ENCODE data around the gene TGIF1.

The TGIF1 gene

GRCh38 chr18:3402982-3403451 is 47.0 kb upstream of the TGIF1 start:
- H3K27me3 ChIP-seq (ENCODE audit: insufficient read depth, low read length, poor library complexity, severe bottlenecking), result no peaks in the 10 kb centered on the region
- no peaks in the 10 kb centered on the region for H3K9me3 ChIP-seq (ENCODE audit: insufficient read depth, low read depth, low read length)
- no peaks in the 10 kb centered on the region for H3K4me1 ChIP-seq (ENCODE audit: insufficient read depth, low read length, poor library complexity, severe bottlenecking)
- no peak overlapping the region for H3K9ac ChIP-seq (ENCODE audit: low read depth, low read length, poor library complexity, severe bottlenecking)
- no peaks in the 10 kb centered on the region for H3K9me2 ChIP-seq (replicated peaks; ENCODE audit: low read depth, low read length)
- no peak for TF ChIP-seq EZH2phosphoT487 (IDR thresholded peaks at IDR 0.05; ENCODE audit: borderline replicate concordance)
- no peak for TF ChIP-seq CTCF (conservative IDR thresholded peaks at IDR 0.05; ENCODE audit: low read length)
- H3K36me3 ChIP-seq (ENCODE audit: insufficient read depth, low read length), result no peaks in the 10 kb centered on the region
- H3K79me2 ChIP-seq (ENCODE audit: insufficient read depth, low read length), result no peaks in the 10 kb centered on the region
- no peaks in the 10 kb centered on the region for H3F3A ChIP-seq (ENCODE audit: low read depth)
- no peak overlapping the region for H3K4me3 ChIP-seq (ENCODE audit: low read length, poor library complexity, severe bottlenecking)
- no peaks in the 10 kb centered on the region for H4K20me1 ChIP-seq (ENCODE audit: insufficient read depth, low read length, poor library complexity, severe bottlenecking)
- no peak overlapping the region for H2AFZ ChIP-seq (ENCODE audit: low read length)
- H3K4me2 ChIP-seq (ENCODE audit: low read depth, low read length, poor library complexity, severe bottlenecking), result no peak overlapping the region

- Histone ChIP-seq H3K36me3 (ENCODE audit: insufficient read depth, low read length) (no peaks in the 10 kb centered on the region), H3K9me3 (ENCODE audit: insufficient read depth, low read depth, low read length) (no peaks in the 10 kb centered on the region), H3K9ac (ENCODE audit: low read depth, low read length, poor library complexity, severe bottlenecking) (no peak overlapping the region), H3K9me2 (replicated peaks; ENCODE audit: low read depth, low read length) (no peaks in the 10 kb centered on the region), H3K4me1 (ENCODE audit: insufficient read depth, low read length, poor library complexity, severe bottlenecking) (no peaks in the 10 kb centered on the region), H4K20me1 (ENCODE audit: insufficient read depth, low read length, poor library complexity, severe bottlenecking) (no peaks in the 10 kb centered on the region), H2AFZ (ENCODE audit: low read length) (no peak overlapping the region), H3K4me2 (ENCODE audit: low read depth, low read length, poor library complexity, severe bottlenecking) (no peak overlapping the region), H3K79me2 (ENCODE audit: insufficient read depth, low read length) (no peaks in the 10 kb centered on the region), H3K4me3 (ENCODE audit: low read length, poor library complexity, severe bottlenecking) (no peak overlapping the region), H3K27me3 (ENCODE audit: insufficient read depth, low read length, poor library complexity, severe bottlenecking) (no peaks in the 10 kb centered on the region), H3F3A (ENCODE audit: low read depth) (no peaks in the 10 kb centered on the region)
- TF ChIP-seq EZH2phosphoT487 (IDR thresholded peaks at IDR 0.05; ENCODE audit: borderline replicate concordance), result no peak
- TF ChIP-seq CTCF (conservative IDR thresholded peaks at IDR 0.05; ENCODE audit: low read length), result no peak
These were observed 44.3 kb upstream of the TGIF1 start for GRCh38 chr18:3405713-3406112.

- Histone ChIP-seq H3K9me3 (ENCODE audit: insufficient read depth, low read depth, low read length) (no peaks in the 10 kb centered on the region), H3K79me2 (ENCODE audit: insufficient read depth, low read length) (no peaks in the 10 kb centered on the region), H3K4me2 (ENCODE audit: low read depth, low read length, poor library complexity, severe bottlenecking) (no peak overlapping the region), H3F3A (ENCODE audit: low read depth) (no peaks in the 10 kb centered on the region), H2AFZ (ENCODE audit: low read length) (no peak overlapping the region), H3K4me3 (ENCODE audit: low read length, poor library complexity, severe bottlenecking) (no peak overlapping the region), H3K36me3 (ENCODE audit: insufficient read depth, low read length) (no peaks in the 10 kb centered on the region), H3K27me3 (ENCODE audit: insufficient read depth, low read length, poor library complexity, severe bottlenecking) (no peaks in the 10 kb centered on the region), H3K9me2 (replicated peaks; ENCODE audit: low read depth, low read length) (no peaks in the 10 kb centered on the region), H4K20me1 (ENCODE audit: insufficient read depth, low read length, poor library complexity, severe bottlenecking) (no peaks in the 10 kb centered on the region), H3K9ac (ENCODE audit: low read depth, low read length, poor library complexity, severe bottlenecking) (no peak overlapping the region), H3K4me1 (ENCODE audit: insufficient read depth, low read length, poor library complexity, severe bottlenecking) (no peaks in the 10 kb centered on the region)
- TF ChIP-seq CTCF (conservative IDR thresholded peaks at IDR 0.05; ENCODE audit: low read length), result no peak
- TF ChIP-seq EZH2phosphoT487 (IDR thresholded peaks at IDR 0.05; ENCODE audit: borderline replicate concordance), result no peak
These were observed 41.9 kb upstream of the TGIF1 start for GRCh38 chr18:3408107-3408506.

All from Loucy (cell line).